Measurements from ENCODE around the gene MFF.

DNA sequence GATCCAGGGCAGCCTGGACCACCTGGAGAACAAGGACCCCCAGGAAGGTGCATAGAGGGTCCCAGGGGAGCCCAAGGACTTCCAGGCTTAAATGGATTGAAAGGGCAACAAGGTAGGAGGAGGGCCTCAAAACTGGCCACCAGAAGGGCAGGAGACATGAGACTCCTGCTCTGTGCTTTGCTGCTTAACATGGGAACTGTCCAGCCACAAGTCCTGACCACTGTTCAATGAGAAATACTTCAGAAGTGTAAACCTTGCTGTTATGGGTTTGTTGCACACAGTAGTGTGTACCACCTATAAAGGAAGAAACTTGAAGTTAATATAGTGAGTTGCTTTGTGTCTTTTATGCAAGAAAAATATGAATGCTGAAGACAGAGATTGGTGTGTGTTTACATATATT is 44.2 kb upstream of the MFF start:
- TF ChIP-seq, protein P1, sequence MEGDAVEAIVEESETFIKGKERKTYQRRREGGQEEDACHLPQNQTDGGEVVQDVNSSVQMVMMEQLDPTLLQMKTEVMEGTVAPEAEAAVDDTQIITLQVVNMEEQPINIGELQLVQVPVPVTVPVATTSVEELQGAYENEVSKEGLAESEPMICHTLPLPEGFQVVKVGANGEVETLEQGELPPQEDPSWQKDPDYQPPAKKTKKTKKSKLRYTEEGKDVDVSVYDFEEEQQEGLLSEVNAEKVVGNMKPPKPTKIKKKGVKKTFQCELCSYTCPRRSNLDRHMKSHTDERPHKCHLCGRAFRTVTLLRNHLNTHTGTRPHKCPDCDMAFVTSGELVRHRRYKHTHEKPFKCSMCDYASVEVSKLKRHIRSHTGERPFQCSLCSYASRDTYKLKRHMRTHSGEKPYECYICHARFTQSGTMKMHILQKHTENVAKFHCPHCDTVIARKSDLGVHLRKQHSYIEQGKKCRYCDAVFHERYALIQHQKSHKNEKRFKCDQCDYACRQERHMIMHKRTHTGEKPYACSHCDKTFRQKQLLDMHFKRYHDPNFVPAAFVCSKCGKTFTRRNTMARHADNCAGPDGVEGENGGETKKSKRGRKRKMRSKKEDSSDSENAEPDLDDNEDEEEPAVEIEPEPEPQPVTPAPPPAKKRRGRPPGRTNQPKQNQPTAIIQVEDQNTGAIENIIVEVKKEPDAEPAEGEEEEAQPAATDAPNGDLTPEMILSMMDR (conservative IDR thresholded peaks at IDR 0.05), result no peak
- TF ChIP-seq ZFX (IDR thresholded peaks at IDR 0.05), result no peak
